Stimulated activated CD4-positive, alpha-beta T cell treated with anti-CD3 and anti-CD28 coated beads, Interleukin-12 subunit alpha, Interleukin-12 subunit beta, amount 100 ng/mL, for 48 hours (primary cell): ENCODE measurements around the gene GRIN1.

Experiments
- DNase-seq, 3 donors: peaks; one replicate each; pipeline ENCODE4 v3.0.0-alpha.2; 2020; ENCODE audit warnings: low read depth in 2 of 3, low spot score in 1 of 3

GRIN1 gene

GRCh38 chr9:137138722-137139467, at the start of gene GRIN1:
TSS of gene GRIN1 (plus strand) at chr9:137139154. CDS start at chr9:137139487, 333 bp downstream.
- no peak for DNase-seq

GRCh38 chr9:137089232-137089947, 49.6 kb upstream of the GRIN1 start:
- no peak for DNase-seq

- peak; percentile 71 to 79 (median 76) for DNase-seq
Measured at GRCh38 chr9:137095664-137096517, 43.1 kb upstream of the GRIN1 start.

- DNase-seq: no peak
Measured at GRCh38 chr9:137096785-137097546, 42.0 kb upstream of the GRIN1 start.

- DNase-seq: no peak
Measured at GRCh38 chr9:137097761-137098462, 41.0 kb upstream of the GRIN1 start.

GRCh38 chr9:137099231-137099630, 39.7 kb upstream of the GRIN1 start:
- no peak for DNase-seq

- no peak for DNase-seq
Measured at GRCh38 chr9:137103206-137103999, 35.6 kb upstream of the GRIN1 start.

- DNase-seq: no peak
Measured at GRCh38 chr9:137105814-137106661, 32.9 kb upstream of the GRIN1 start.

GRCh38 chr9:137106662-137107250, 32.2 kb upstream of the GRIN1 start:
- DNase-seq: no peak

- DNase-seq: no peak
Measured at GRCh38 chr9:137107312-137107921, 31.5 kb upstream of the GRIN1 start.

- no peak for DNase-seq
Measured at GRCh38 chr9:137107982-137108381, 31.0 kb upstream of the GRIN1 start.

GRCh38 chr9:137108608-137109249, 30.2 kb upstream of the GRIN1 start:
- no peak for DNase-seq

GRCh38 chr9:137109250-137110146, 29.5 kb upstream of the GRIN1 start:
- DNase-seq: no peak

- DNase-seq: no peak
Measured at GRCh38 chr9:137110147-137110910, 28.6 kb upstream of the GRIN1 start.
